Tibial nerve (tissue), 4 donors: ENCODE data around the gene ZDHHC24.

Experiments
- CTCF ChIP-seq, 5 experiments: fragments of 200-600 bp in 3 of 5; fragments of 450-650 bp in 2 of 5; sonication (generic) in 3 of 5; IDR thresholded peaks; one replicate each; pipeline ENCODE4 v1.5.1; 2016 to 2019; ENCODE audit warnings: antibody characterized with exemption in 5 of 5, mild to moderate bottlenecking in 3 of 5, moderate library complexity in 2 of 5
- EP300 ChIP-seq, 2 donors: sonication (generic); formaldehyde crosslinking; IDR thresholded peaks; one replicate each; pipeline ENCODE4 v1.6.1; 2017; ENCODE audit warnings: antibody characterized with exemption in 2 of 2, mild to moderate bottlenecking in 1 of 2
- POLR2A ChIP-seq, 2 donors: fragments of 450-650 bp; IDR thresholded peaks; one replicate each; pipeline ENCODE4 v1.6.1; 2017; ENCODE audit warnings: antibody characterized with exemption in 2 of 2, mild to moderate bottlenecking in 2 of 2, moderate library complexity in 2 of 2

- no peak for TF ChIP-seq POLR2A (IDR thresholded peaks at IDR 0.05)
- no peak for TF ChIP-seq CTCF (IDR thresholded peaks at IDR 0.05)
- no peak for TF ChIP-seq EP300 (IDR thresholded peaks at IDR 0.05)
These were observed 13.5 kb upstream of the ZDHHC24 start for GRCh38 chr11:66559142-66559865.
